CD4-positive, alpha-beta memory T cell (primary cell): ENCODE measurements around the gene KRTAP13-1. TPM values are rescaled to one million over a fixed set of nuclear protein-coding genes. Genes with fewer than 3 reads are reported as not detected.

Experiments used
- CTCF ChIA-PET: fragments of 350-600 bp; sonication (Branson Sonifier 250); formaldehyde crosslinking; loops from one replicate; lab custom pipeline; 2021; ENCODE audit warnings: inconsistent platforms; ENCODE audit not compliant: partially characterized antibody; lab: Charles Lee
- POLR2A ChIA-PET: fragments of 350-600 bp; sonication (Branson Sonifier 250); formaldehyde crosslinking; loops from one replicate; lab custom pipeline; 2021; ENCODE audit not compliant: partially characterized antibody; lab: Charles Lee
- DNase-seq, 5 donors: peaks; one replicate each; pipeline versions ENCODE4 v3.0.0 to v3.0.0-alpha.2; 2020 to 2022; ENCODE audit warnings: mixed read lengths in 1 of 5
- H3K27ac ChIP-seq: one replicate; pipeline ENCODE4 v1.7.0; 2013; ENCODE audit warnings: low read depth, low read length
- H3K27me3 ChIP-seq: 2 replicates; pipeline ENCODE4 v1.7.0; 2013; ENCODE audit warnings: mild to moderate bottlenecking, low read length, moderate library complexity; ENCODE audit not compliant: insufficient read depth
- H3K36me3 ChIP-seq: 2 replicates; pipeline ENCODE4 v1.7.0; 2013; ENCODE audit warnings: mild to moderate bottlenecking, low read length, moderate library complexity; ENCODE audit not compliant: insufficient read depth
- H3K4me1 ChIP-seq: 2 replicates; pipeline ENCODE4 v1.7.0; 2013; ENCODE audit warnings: mild to moderate bottlenecking, low read length, moderate library complexity; ENCODE audit not compliant: insufficient read depth
- H3K4me3 ChIP-seq, 2 donors: one replicate each; pipeline ENCODE4 v1.7.0; 2013; ENCODE audit warnings: low read length in 2 of 2, mild to moderate bottlenecking in 1 of 2
- H3K9me3 ChIP-seq, 2 donors: one replicate each; pipeline ENCODE4 v1.7.0; 2013; ENCODE audit warnings: low read length in 2 of 2, control low read depth in 1 of 2; ENCODE audit not compliant: control insufficient read depth in 1 of 2
- H3K27ac Mint-ChIP-seq, 7 donors: one replicate each; pipeline ENCODE4 v1.8.0; 2020 to 2021; ENCODE audit warnings: mixed read lengths in 7 of 7, mild to moderate bottlenecking in 6 of 7, inconsistent platforms in 3 of 7, moderate library complexity in 3 of 7
- H3K27me3 Mint-ChIP-seq, 2 donors: one replicate each; pipeline ENCODE4 v1.8.0; 2020 to 2021; ENCODE audit warnings: mixed read lengths in 2 of 2
- H3K36me3 Mint-ChIP-seq, 2 donors: one replicate each; pipeline ENCODE4 v1.8.0; 2020 to 2021; ENCODE audit warnings: mixed read lengths in 2 of 2, inconsistent platforms in 1 of 2, mild to moderate bottlenecking in 1 of 2
- H3K4me1 Mint-ChIP-seq, 4 donors: one replicate each; pipeline ENCODE4 v1.8.0; 2020 to 2021; ENCODE audit warnings: mixed read lengths in 4 of 4, mild to moderate bottlenecking in 1 of 4
- H3K4me3 Mint-ChIP-seq, 8 donors: one replicate each; pipeline ENCODE4 v1.8.0; 2020 to 2021; ENCODE audit warnings: mixed read lengths in 8 of 8, mild to moderate bottlenecking in 7 of 8, moderate library complexity in 6 of 8, inconsistent platforms in 3 of 8
- H3K9me3 Mint-ChIP-seq, 8 donors: one replicate each; pipeline ENCODE4 v1.8.0; 2020 to 2021; ENCODE audit warnings: mixed read lengths in 8 of 8, mild to moderate bottlenecking in 5 of 8, inconsistent platforms in 3 of 8, moderate library complexity in 1 of 8
- intact Hi-C: fragments of 100-400 bp; cut with micrococcal nuclease; formaldehyde crosslinking; loops from one replicate; pipeline ENCODE4 v1.15.1; 2023
- polyA plus RNA-seq, 2 donors: library from polyadenylated mRNA; unstranded; fragments of 300-500 nt; fragmentation: Illumina TruSeq; gene quantifications; one replicate each; pipeline ENCODE4 v1.2.3, GENCODE V29; 2021
- total RNA-seq, 2 experiments: library from RNA; stranded (reverse); gene quantifications; one replicate each; pipeline ENCODE4 v1.2.3, GENCODE V29; 2021

KRTAP13-1 gene
- total RNA-seq: not detected
- not detected for polyA plus RNA-seq

GRCh38 chr21:30395731-30396130 is at the start of gene KRTAP13-1:
TSS of gene KRTAP13-1 (plus strand) at chr21:30396031. CDS start at chr21:30396087, 56 bp downstream.
- Histone ChIP-seq H3K27me3 (no peaks in the 10 kb centered on the region), H3K9me3 (no peaks in the 10 kb centered on the region), H3K4me1 (no peaks in the 10 kb centered on the region), H3K36me3 (no peaks in the 10 kb centered on the region), H3K27ac (no peak within 1 kb of the TSS), H3K4me3 (no peak within 1 kb of the TSS)
- intact Hi-C loops: no loop called here
- no peak for DNase-seq
- H3K4me3 Mint-ChIP-seq: no peak within 1 kb of the TSS
- no peaks in the 10 kb centered on the region for H3K36me3 Mint-ChIP-seq
- no peaks in the 10 kb centered on the region for H3K4me1 Mint-ChIP-seq
- no peak within 1 kb of the TSS for H3K27ac Mint-ChIP-seq
- ChIA-PET POLR2A (no interaction called here), CTCF (no interaction called here)
- H3K9me3 Mint-ChIP-seq: peaks cover 0 to 10% (median under 1%) of the 10 kb centered on the region in 8 donors
- H3K27me3 Mint-ChIP-seq: peaks cover 3 to 5% of the 10 kb centered on the region in 2 donors

GRCh38 chr21:30348506-30348905 is 47.3 kb upstream of the KRTAP13-1 start, which contains the start of gene KRTAP23-1:
TSS of gene KRTAP23-1 (minus strand) at chr21:30348606. CDS start at chr21:30348606, 0 bp downstream.
- Histone ChIP-seq H3K27me3 (no peaks in the 10 kb centered on the region), H3K4me1 (no peaks in the 10 kb centered on the region), H3K27ac (no peak within 1 kb of the TSS), H3K4me3 (no peak within 1 kb of the TSS), H3K9me3 (no peaks in the 10 kb centered on the region), H3K36me3 (no peaks in the 10 kb centered on the region)
- intact Hi-C loops: no loop called here
- Mint-ChIP-seq H3K9me3 (peaks cover 0 to 3% (median 0%) of the 10 kb centered on the region in 8 donors), H3K36me3 (no peaks in the 10 kb centered on the region), H3K27ac (no peak within 1 kb of the TSS), H3K4me3 (no peak within 1 kb of the TSS), H3K4me1 (no peaks in the 10 kb centered on the region), H3K27me3 (peaks cover 0 to 1% of the 10 kb centered on the region in 2 donors)
- ChIA-PET POLR2A (no interaction called here), CTCF (interaction anchor here (0.8 kb wide), 1 partner anchor 11 kb away, joined by 4 read pairs; the partner anchor contains the start of gene KRTAP27-1)
- no peak for DNase-seq

- Mint-ChIP-seq H3K36me3 (no peaks in the 10 kb centered on the region), H3K4me1 (no peaks in the 10 kb centered on the region), H3K27ac (no peak overlapping the region), H3K4me3 (no peak overlapping the region), H3K9me3 (peaks cover 0 to 3% (median 0%) of the 10 kb centered on the region in 8 donors), H3K27me3 (peaks cover 1% of the 10 kb centered on the region in 2 donors)
- no peaks in the 10 kb centered on the region for H3K27me3 ChIP-seq
- H3K4me3 ChIP-seq: no peak overlapping the region
- H3K4me1 ChIP-seq: no peaks in the 10 kb centered on the region
- no peak overlapping the region for H3K27ac ChIP-seq
- ChIA-PET POLR2A (no interaction called here), CTCF (no interaction called here)
- no peaks in the 10 kb centered on the region for H3K36me3 ChIP-seq
- no peaks in the 10 kb centered on the region for H3K9me3 ChIP-seq
- intact Hi-C loops: no loop called here
- DNase-seq: no peak
Measured at GRCh38 chr21:30349572-30349971, 46.3 kb upstream of the KRTAP13-1 start.

GRCh38 chr21:30351534-30351933 is 44.3 kb upstream of the KRTAP13-1 start:
- Mint-ChIP-seq H3K36me3 (no peaks in the 10 kb centered on the region), H3K27ac (no peak overlapping the region), H3K4me1 (no peaks in the 10 kb centered on the region), H3K9me3 (peaks cover 0 to 3% (median 0%) of the 10 kb centered on the region in 8 donors), H3K4me3 (no peak overlapping the region), H3K27me3 (peaks cover 0 to 2% of the 10 kb centered on the region in 2 donors)
- no peaks in the 10 kb centered on the region for H3K36me3 ChIP-seq
- no peak overlapping the region for H3K27ac ChIP-seq
- no peaks in the 10 kb centered on the region for H3K9me3 ChIP-seq
- ChIA-PET CTCF (interaction anchor here (1.4 kb wide), 1 partner anchor 10 kb away, joined by 4 read pairs; no protein-coding TSS in a partner anchor), POLR2A (no interaction called here)
- intact Hi-C loops: no loop called here
- no peaks in the 10 kb centered on the region for H3K27me3 ChIP-seq
- H3K4me1 ChIP-seq: no peaks in the 10 kb centered on the region
- DNase-seq: no peak
- no peak overlapping the region for H3K4me3 ChIP-seq

- no peak for DNase-seq
- peaks cover 0 to 3% (median 0%) of the 10 kb centered on the region in 8 donors for H3K9me3 Mint-ChIP-seq
- H3K27me3 ChIP-seq: no peaks in the 10 kb centered on the region
- no peak overlapping the region for H3K27ac ChIP-seq
- POLR2A ChIA-PET: no interaction called here
- CTCF ChIA-PET: no interaction called here
- H3K4me1 ChIP-seq: no peaks in the 10 kb centered on the region
- intact Hi-C loops: no loop called here
- H3K27ac Mint-ChIP-seq: no peak overlapping the region
- no peaks in the 10 kb centered on the region for H3K36me3 Mint-ChIP-seq
- H3K36me3 ChIP-seq: no peaks in the 10 kb centered on the region
- H3K4me3 Mint-ChIP-seq: no peak overlapping the region
- H3K27me3 Mint-ChIP-seq: peaks cover 0 to 2% of the 10 kb centered on the region in 2 donors
- no peaks in the 10 kb centered on the region for H3K9me3 ChIP-seq
- H3K4me3 ChIP-seq: no peak overlapping the region
- H3K4me1 Mint-ChIP-seq: no peaks in the 10 kb centered on the region
Measured at GRCh38 chr21:30354308-30355005, 41.4 kb upstream of the KRTAP13-1 start.

GRCh38 chr21:30355906-30356305 is 39.9 kb upstream of the KRTAP13-1 start:
- Mint-ChIP-seq H3K4me3 (no peak overlapping the region), H3K4me1 (no peaks in the 10 kb centered on the region), H3K36me3 (no peaks in the 10 kb centered on the region), H3K27me3 (peaks cover 0 to 2% of the 10 kb centered on the region in 2 donors), H3K27ac (no peak overlapping the region), H3K9me3 (peaks cover 0 to 3% (median 0%) of the 10 kb centered on the region in 8 donors)
- no peaks in the 10 kb centered on the region for H3K36me3 ChIP-seq
- intact Hi-C loops: no loop called here
- H3K4me3 ChIP-seq: no peak overlapping the region
- no peak for DNase-seq
- ChIA-PET POLR2A (no interaction called here), CTCF (interaction anchor here (0.6 to 0.9 kb wide), 2 partner anchors 16 to 22 kb away, joined by 3 read pairs; no protein-coding TSS in a partner anchor)
- H3K27ac ChIP-seq: no peak overlapping the region
- H3K27me3 ChIP-seq: no peaks in the 10 kb centered on the region
- no peaks in the 10 kb centered on the region for H3K9me3 ChIP-seq
- no peaks in the 10 kb centered on the region for H3K4me1 ChIP-seq

- ChIA-PET POLR2A (no interaction called here), CTCF (no interaction called here)
- Histone ChIP-seq H3K9me3 (no peaks in the 10 kb centered on the region), H3K27me3 (no peaks in the 10 kb centered on the region), H3K27ac (no peak within 1 kb of the TSS), H3K4me1 (no peaks in the 10 kb centered on the region), H3K4me3 (no peak within 1 kb of the TSS), H3K36me3 (no peaks in the 10 kb centered on the region)
- no peaks in the 10 kb centered on the region for H3K36me3 Mint-ChIP-seq
- no peak for DNase-seq
- H3K4me3 Mint-ChIP-seq: no peak within 1 kb of the TSS
- intact Hi-C loops: no loop called here
- H3K4me1 Mint-ChIP-seq: no peaks in the 10 kb centered on the region
- no peak within 1 kb of the TSS for H3K27ac Mint-ChIP-seq
- H3K9me3 Mint-ChIP-seq: peaks cover 0 to 4% (median 1%) of the 10 kb centered on the region in 8 donors
- H3K27me3 Mint-ChIP-seq: peaks cover 0 to 3% of the 10 kb centered on the region in 2 donors
Measured at GRCh38 chr21:30372139-30372770, 23.6 kb upstream of the KRTAP13-1 start, which contains the start of gene KRTAP13-2. TSS of gene KRTAP13-2 (minus strand) at chr21:30372271. CDS start at chr21:30372213, 58 bp downstream.
